GM19397 (cell line): ENCODE measurements around the gene CD300LF.

Source experiments
- ATAC-seq: cut with Tn5 transposase; IDR thresholded peaks from one replicate; pipeline ENCODE4 v1.9.1; 2021; ENCODE audit warnings: mild to moderate bottlenecking, moderate library complexity; ENCODE audit not compliant: unreplicated experiment

CD300LF gene

GRCh38 chr17:74691151-74691550 is 21.6 kb downstream of the CD300LF start:
- no peak for ATAC-seq

GRCh38 chr17:74690409-74690825 is 22.3 kb downstream of the CD300LF start:
- no peak for ATAC-seq

- no peak for ATAC-seq
Measured at GRCh38 chr17:74687886-74688285, 24.8 kb downstream of the CD300LF start.

- ATAC-seq, result no peak
Measured at GRCh38 chr17:74686761-74687160, 26.0 kb downstream of the CD300LF start.

GRCh38 chr17:74682471-74683190 is 30.1 kb downstream of the CD300LF start:
- ATAC-seq, result no peak

- no peak for ATAC-seq
Measured at GRCh38 chr17:74682028-74682427, 30.7 kb downstream of the CD300LF start.

- no peak for ATAC-seq
Measured at GRCh38 chr17:74680941-74681340, 31.8 kb downstream of the CD300LF start.

- ATAC-seq, result no peak
Measured at GRCh38 chr17:74680213-74680612, 32.5 kb downstream of the CD300LF start.

GRCh38 chr17:74679374-74679773 is 33.3 kb downstream of the CD300LF start:
- no peak for ATAC-seq

GRCh38 chr17:74678541-74678940 is 34.2 kb downstream of the CD300LF start:
- ATAC-seq, result no peak

- no peak for ATAC-seq
Measured at GRCh38 chr17:74677558-74678466, 34.9 kb downstream of the CD300LF start.

- no peak for ATAC-seq
Measured at GRCh38 chr17:74671031-74671771, 41.5 kb downstream of the CD300LF start.

- ATAC-seq, result no peak
Measured at GRCh38 chr17:74670329-74670728, 42.4 kb downstream of the CD300LF start.

- ATAC-seq, result no peak
Measured at GRCh38 chr17:74663561-74663960, 49.2 kb downstream of the CD300LF start.

- no peak for ATAC-seq
Measured at GRCh38 chr17:74659889-74660288, 52.8 kb downstream of the CD300LF start.

- no peak for ATAC-seq
Measured at GRCh38 chr17:74658620-74659019, 54.1 kb downstream of the CD300LF start.

GRCh38 chr17:74654742-74655141 is 58.0 kb downstream of the CD300LF start:
- no peak for ATAC-seq

- no peak for ATAC-seq
Measured at GRCh38 chr17:74652020-74652419, 60.7 kb downstream of the CD300LF start.

GRCh38 chr17:74649909-74650308 is 62.8 kb downstream of the CD300LF start:
- ATAC-seq, result no peak

- ATAC-seq, result no peak
Measured at GRCh38 chr17:74647871-74648672, 64.7 kb downstream of the CD300LF start.

GRCh38 chr17:74646231-74646630 is 66.5 kb downstream of the CD300LF start:
- ATAC-seq, result no peak
